Spleen (tissue), 7 donors: Measurements from ENCODE around the gene CPLANE1.

Source experiments
- POLR2A ChIP-seq, 3 donors: fragments of 450-650 bp; IDR thresholded peaks; one replicate each; pipeline ENCODE4 v1.5.1; 2017; ENCODE audit warnings: antibody characterized with exemption in 3 of 3, mild to moderate bottlenecking in 1 of 3
- POLR2AphosphoS5 ChIP-seq, 3 donors: sonication (generic); formaldehyde crosslinking; IDR thresholded peaks; one replicate each; pipeline ENCODE4 v1.5.1; 2017; ENCODE audit warnings: antibody characterized with exemption in 3 of 3
- TF ChIP-seq, protein P1 (sequence below), 11 experiments: fragments of 200-600 bp in 7 of 11; fragments of 450-650 bp in 4 of 11; sonication (generic) in 4 of 11; IDR thresholded peaks in 8 of 11; conservative IDR thresholded peaks in 3 of 11; 1 replicate in 7 of 11; 2 replicates in 4 of 11; pipeline versions ENCODE4 v1.4.0 to v1.8.0; 2016 to 2021; ENCODE audit warnings: antibody characterized with exemption in 11 of 11, inconsistent platforms in 4 of 11, mild to moderate bottlenecking in 1 of 11
- donor health status: DM: no; HTN: no; CAD: no; lungs with moderate emphysema.
- donor health status: DM: no; HTN: no; CAD: no.
- donor health status: DM: no; HTN: no; CAD: no.

DNA sequence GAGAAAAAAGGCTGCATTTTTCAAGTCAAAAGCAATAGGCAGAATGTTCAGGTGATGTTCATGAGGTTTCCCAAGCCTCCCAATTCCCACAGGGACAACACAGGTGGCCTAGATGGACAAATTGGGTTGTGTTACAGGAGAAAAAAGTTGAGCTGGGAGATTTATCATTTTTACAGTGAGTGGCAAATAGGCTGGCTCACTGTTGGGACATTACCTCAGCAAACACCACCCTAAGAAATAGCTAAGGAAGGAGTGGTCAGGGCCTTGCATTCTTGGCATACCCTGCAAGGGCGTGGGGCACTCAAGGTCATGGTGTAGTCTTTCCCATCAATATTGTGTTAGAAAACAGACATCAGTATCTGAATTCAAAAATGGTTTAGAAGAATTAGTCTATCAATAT lies 23.3 kb upstream of the CPLANE1 start:
- TF ChIP-seq, protein P1, sequence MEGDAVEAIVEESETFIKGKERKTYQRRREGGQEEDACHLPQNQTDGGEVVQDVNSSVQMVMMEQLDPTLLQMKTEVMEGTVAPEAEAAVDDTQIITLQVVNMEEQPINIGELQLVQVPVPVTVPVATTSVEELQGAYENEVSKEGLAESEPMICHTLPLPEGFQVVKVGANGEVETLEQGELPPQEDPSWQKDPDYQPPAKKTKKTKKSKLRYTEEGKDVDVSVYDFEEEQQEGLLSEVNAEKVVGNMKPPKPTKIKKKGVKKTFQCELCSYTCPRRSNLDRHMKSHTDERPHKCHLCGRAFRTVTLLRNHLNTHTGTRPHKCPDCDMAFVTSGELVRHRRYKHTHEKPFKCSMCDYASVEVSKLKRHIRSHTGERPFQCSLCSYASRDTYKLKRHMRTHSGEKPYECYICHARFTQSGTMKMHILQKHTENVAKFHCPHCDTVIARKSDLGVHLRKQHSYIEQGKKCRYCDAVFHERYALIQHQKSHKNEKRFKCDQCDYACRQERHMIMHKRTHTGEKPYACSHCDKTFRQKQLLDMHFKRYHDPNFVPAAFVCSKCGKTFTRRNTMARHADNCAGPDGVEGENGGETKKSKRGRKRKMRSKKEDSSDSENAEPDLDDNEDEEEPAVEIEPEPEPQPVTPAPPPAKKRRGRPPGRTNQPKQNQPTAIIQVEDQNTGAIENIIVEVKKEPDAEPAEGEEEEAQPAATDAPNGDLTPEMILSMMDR (IDR thresholded peaks at IDR 0.05 in 8 of 11, conservative IDR thresholded peaks at IDR 0.05 in 3 of 11): no peak
- no peak for TF ChIP-seq POLR2AphosphoS5 (IDR thresholded peaks at IDR 0.05)
- TF ChIP-seq POLR2A (IDR thresholded peaks at IDR 0.05): no peak
